IMR-90 (cell line): Measurements from ENCODE around the gene NTN4. TPM values are rescaled to one million over a fixed set of nuclear protein-coding genes. Genes with fewer than 3 reads are reported as not detected.

ENCODE experiments used
- ATAC-seq: fragments of 200-7000 bp; cut with Tn5 transposase; 2 replicates; pipeline ENCODE4 v1.9.1; 2020; ENCODE audit warnings: low read depth, mild to moderate bottlenecking, moderate library complexity
- BruUV-seq: library from RNA; stranded (reverse); fragments of 400-500 nt; replicated peaks from 2 replicates; lab custom pipeline; 2021; lab: Mats Ljungman, UMichigan
- CTCF ChIA-PET: fragments of 300-600 bp; formaldehyde crosslinking; extraction: SDS; loops from one replicate; lab custom pipeline; 2021; ENCODE audit warnings: antibody characterized with exemption; lab: Yijun Ruan, JAX
- POLR2A ChIA-PET: fragments of 300-600 bp; sonication (Branson Sonifier 250); formaldehyde crosslinking; loops from one replicate; lab custom pipeline; 2022; ENCODE audit warnings: antibody characterized with exemption; ENCODE audit not compliant: unreplicated experiment; lab: Charles Lee
- DNase-seq: peaks from one replicate; pipeline ENCODE4 v3.0.0; 2013
- H2AFZ ChIP-seq: replicated peaks from 2 replicates; pipeline ENCODE3; 2013; ENCODE audit warnings: low read length, mild to moderate bottlenecking; ENCODE audit not compliant: poor library complexity
- H2AK5ac ChIP-seq: 2 replicates; pipeline ENCODE4 v1.6.1; 2013; ENCODE audit warnings: low read depth, low read length, inconsistent platforms
- H2AK9ac ChIP-seq: replicated peaks from 2 replicates; pipeline ENCODE3; 2013; ENCODE audit warnings: mild to moderate bottlenecking, low read depth, low read length, moderate library complexity; ENCODE audit not compliant: poor library complexity
- H2BK120ac ChIP-seq: 2 replicates; pipeline ENCODE4 v1.6.1; 2013; ENCODE audit warnings: low read depth, low read length, inconsistent platforms
- H2BK15ac ChIP-seq: 3 replicates; pipeline ENCODE4 v1.6.1; 2013; ENCODE audit warnings: low read depth, low read length, inconsistent platforms
- H2BK20ac ChIP-seq: 2 replicates; pipeline ENCODE4 v1.6.1; 2013; ENCODE audit warnings: low read depth, mild to moderate bottlenecking, inconsistent platforms, low read length, moderate library complexity
- H2BK5ac ChIP-seq: 2 replicates; pipeline ENCODE4 v1.6.1; 2013; ENCODE audit warnings: mild to moderate bottlenecking, low read depth, low read length, inconsistent platforms; ENCODE audit not compliant: poor library complexity, severe bottlenecking
- H3K14ac ChIP-seq: replicated peaks from 2 replicates; pipeline ENCODE4 v1.6.1; 2013; ENCODE audit warnings: low read depth, low read length, inconsistent platforms
- H3K18ac ChIP-seq: 2 replicates; pipeline ENCODE4 v1.6.1; 2013; ENCODE audit warnings: low read depth, low read length, control low read depth
- H3K23ac ChIP-seq: 2 replicates; pipeline ENCODE4 v1.6.1; 2013; ENCODE audit warnings: low read depth, low read length, inconsistent platforms
- H3K27ac ChIP-seq: 2 replicates; pipeline ENCODE4 v1.5.1; 2013; ENCODE audit warnings: mild to moderate bottlenecking, control low read depth, low read length; ENCODE audit not compliant: insufficient read depth
- H3K27me3 ChIP-seq: 2 replicates; pipeline ENCODE4 v1.6.1; 2013; ENCODE audit warnings: low read length; ENCODE audit not compliant: control insufficient read depth, insufficient read depth
- H3K36me3 ChIP-seq: 2 replicates; pipeline ENCODE4 v1.6.1; 2013; ENCODE audit warnings: low read length, mixed read lengths; ENCODE audit not compliant: control insufficient read depth, insufficient read depth
- H3K4ac ChIP-seq: 2 replicates; pipeline ENCODE4 v1.6.1; 2013; ENCODE audit warnings: low read depth, low read length, inconsistent platforms
- H3K4me1 ChIP-seq: 2 replicates; pipeline ENCODE4 v1.6.1; 2013; ENCODE audit warnings: low read length, mixed read lengths; ENCODE audit not compliant: control insufficient read depth, insufficient read depth
- H3K4me2 ChIP-seq: 2 replicates; pipeline ENCODE4 v1.6.1; 2013; ENCODE audit warnings: low read depth, mild to moderate bottlenecking, control low read depth, low read length, moderate library complexity
- H3K4me3 ChIP-seq: 2 replicates; pipeline ENCODE4 v1.5.1; 2013; ENCODE audit warnings: low read depth, mild to moderate bottlenecking, control low read depth, low read length, moderate library complexity; ENCODE audit not compliant: insufficient read depth
- H3K56ac ChIP-seq: 2 replicates; pipeline ENCODE4 v1.6.1; 2013; ENCODE audit warnings: low read length, inconsistent platforms; ENCODE audit not compliant: insufficient read depth; ENCODE audit errors: extremely low read depth
- H3K79me1 ChIP-seq, 2 experiments: 2 replicates each; pipeline ENCODE4 v1.6.1; 2013; ENCODE audit warnings: low read length in 2 of 2, inconsistent platforms in 1 of 2, low read depth in 1 of 2
- H3K9ac ChIP-seq: 2 replicates; pipeline ENCODE4 v1.6.1; 2013; ENCODE audit warnings: low read depth, low read length, control low read depth
- H3K9me1 ChIP-seq: 2 replicates; pipeline ENCODE4 v1.6.1; 2013; ENCODE audit warnings: low read length, inconsistent platforms; ENCODE audit not compliant: insufficient read depth
- H3K9me3 ChIP-seq: 2 replicates; pipeline ENCODE4 v1.6.1; 2013; ENCODE audit warnings: low read length; ENCODE audit not compliant: control insufficient read depth, insufficient read depth
- H4K20me1 ChIP-seq: 2 replicates; pipeline ENCODE4 v1.6.1; 2013; ENCODE audit warnings: low read length, inconsistent platforms; ENCODE audit not compliant: insufficient read depth
- H4K5ac ChIP-seq: 2 replicates; pipeline ENCODE4 v1.6.1; 2013; ENCODE audit warnings: mild to moderate bottlenecking, low read depth, low read length, control low read depth
- H4K8ac ChIP-seq, 2 experiments: 2 replicates each; pipeline ENCODE4 v1.6.1; 2013; ENCODE audit warnings: low read depth in 2 of 2, low read length in 2 of 2, control low read depth in 1 of 2, inconsistent platforms in 1 of 2
- H4K91ac ChIP-seq: 2 replicates; pipeline ENCODE4 v1.6.1; 2013; ENCODE audit warnings: low read depth, low read length, inconsistent platforms; ENCODE audit not compliant: insufficient read depth
- BHLHE40 ChIP-seq: fragments of 150-350 bp; IDR thresholded peaks from 2 replicates; pipeline ENCODE4 v1.6.1; 2016; ENCODE audit warnings: mild to moderate bottlenecking, low read depth, low read length
- CEBPB ChIP-seq: IDR thresholded peaks from 2 replicates; pipeline ENCODE4 v1.6.1; 2012; ENCODE audit warnings: low read depth, low read length, improper control_type of control experiment
- WGBS, 2 experiments: methylation state at CpG; one replicate each; pipeline versions ENCODE4 v1.1.5 to v1.1.7; 2013; ENCODE audit warnings: missing lambda C conversion rate in 2 of 2; ENCODE audit not compliant: insufficient read length in 1 of 2; ENCODE audit errors: extremely low coverage in 2 of 2; 5-methylcytosine and 5-hydroxymethylcytosine counted together
- dilution Hi-C: fragments of 300-500 bp; cut with HindIII; formaldehyde crosslinking; loops from one replicate; pipeline ENCODE4 v1.14.3; 2018; ENCODE audit warnings: low sequenced_read_pairs; ENCODE audit not compliant: unreplicated experiment
- in situ Hi-C: fragments of 300-500 bp; cut with MboI; formaldehyde crosslinking; loops from 3 replicates; pipeline ENCODE4 v1.14.3; 2019; ENCODE audit warnings: low sequenced_read_pairs, inconsistent platforms, mixed read lengths
- intact Hi-C: fragments of 100-400 bp; cut with micrococcal nuclease; formaldehyde crosslinking; loops from 2 replicates; pipeline ENCODE4 v1.10.0; 2022
- polyA plus RNA-seq, 3 experiments: library from polyadenylated mRNA; depleted of rRNA; stranded (reverse); fragments of >200 nt; gene quantifications; 2 replicates each; pipeline ENCODE4 v1.2.3, GENCODE V29; 2012; ENCODE audit warnings: low replicate concordance in 1 of 3
- total RNA-seq: library from RNA; depleted of rRNA; stranded (reverse); fragments of >200 nt; gene quantifications from 2 replicates; pipeline ENCODE4 v1.2.3, GENCODE V29; 2012

Gene NTN4
- total and polyA plus RNA-seq, 2 of the 4 experiments (the other 2 are of a cell fraction): 54.6 to 56.6 TPM

- intact Hi-C loops: no loop called here
- no peak overlapping the region for H3K4ac ChIP-seq
- no peak overlapping the region for H3K56ac ChIP-seq
- no peak overlapping the region for H4K8ac ChIP-seq
- CTCF ChIA-PET: interaction anchor here (1.1 kb wide), 1 partner anchor 226 kb away, joined by 3 read pairs; no protein-coding TSS in a partner anchor
- H3K4me2 ChIP-seq: no peak overlapping the region
- H2BK120ac ChIP-seq: no peak overlapping the region
- no TSS peak for BruUV-seq
- POLR2A ChIA-PET: no interaction called here
- no peak overlapping the region for H2AK9ac ChIP-seq
- no peak overlapping the region for H3K23ac ChIP-seq
- H3K9me3 ChIP-seq: no peaks in the 10 kb centered on the region
- no peak overlapping the region for H3K14ac ChIP-seq
- dilution Hi-C loops: no loop called here
- H3K9ac ChIP-seq: no peak overlapping the region
- in situ Hi-C loops: no loop called here
- H2AFZ ChIP-seq: no peak overlapping the region
- no peak overlapping the region for H4K5ac ChIP-seq
- H3K27me3 ChIP-seq: no peaks in the 10 kb centered on the region
- TF ChIP-seq CEBPB: no peak
- no peak for TF ChIP-seq BHLHE40
- no peak overlapping the region for H2AK5ac ChIP-seq
- no peak for DNase-seq
- H2BK5ac ChIP-seq: no peak overlapping the region
- no peak overlapping the region for H2BK15ac ChIP-seq
- H3K18ac ChIP-seq: no peak overlapping the region
- peaks cover 5% of the 10 kb centered on the region for H3K4me1 ChIP-seq
- no peaks in the 10 kb centered on the region for H3K36me3 ChIP-seq
- no peaks in the 10 kb centered on the region for H4K20me1 ChIP-seq
- ATAC-seq: no peak
- H2BK20ac ChIP-seq: no peak overlapping the region
- H3K27ac ChIP-seq: no peak overlapping the region
- H3K79me1 ChIP-seq: 0 out of 4 replicates have a peak, but pooled peaks cover 0 to 3% of the 10 kb centered on the region in 2 experiments
- 90% methylated on average over 2 of the region's 7 CpGs; no CpG with 5 or more reads in 1 of the 2 experiments for WGBS, 2 experiments
- peaks cover 10% of the 10 kb centered on the region for H3K9me1 ChIP-seq
- no peak overlapping the region for H4K91ac ChIP-seq
- H3K4me3 ChIP-seq: no peak overlapping the region
Measured at GRCh38 chr12:95809000-95809680, 18.6 kb upstream of the NTN4 start.
